ENCODE results near the gene STARD3. TPM values are rescaled to one million over a fixed set of nuclear protein-coding genes. Genes with fewer than 3 reads are reported as not detected.

STARD3 gene
- total RNA-seq, 2 donors from 2014 or later = 52.5 to 67.7 TPM

DNA sequence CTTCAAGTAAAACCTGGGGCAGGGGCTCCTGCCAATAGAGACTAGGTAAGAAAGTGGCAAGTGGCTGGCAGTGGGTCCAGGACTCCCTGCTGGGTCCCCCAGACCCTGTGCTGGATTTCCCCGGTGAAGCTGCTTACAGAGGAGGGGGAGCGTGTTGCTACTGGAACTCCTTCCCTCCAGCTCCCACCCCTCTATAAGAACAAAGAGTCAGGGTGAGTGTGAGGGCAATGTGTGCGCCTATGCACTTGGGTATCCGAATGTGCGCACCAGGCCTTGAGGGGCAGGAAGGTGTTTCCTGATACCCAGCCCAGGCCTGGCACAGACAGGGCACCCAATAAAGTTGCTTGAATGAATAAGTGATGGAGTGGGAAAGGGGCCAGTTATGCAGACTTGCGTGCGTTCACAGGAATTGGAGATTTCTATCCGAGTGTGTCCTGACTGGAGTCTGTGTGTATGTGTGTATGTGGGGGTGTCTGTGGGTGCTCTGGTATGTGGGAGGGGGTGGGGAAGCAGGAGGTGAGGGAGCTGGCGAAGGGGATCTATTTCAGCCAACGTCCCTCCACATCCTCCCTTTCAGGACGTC lies 40.9 kb upstream of the STARD3 start:
- H3K36me3 ChIP-seq = no peaks in the 10 kb centered on the region
- H3K9me3 ChIP-seq = no peaks in the 10 kb centered on the region
- ATAC-seq (ENCODE audit: insufficient number of reproducible peaks, low FRiP score, low read depth) (no peak), DNase-seq (ENCODE audit: low spot score) (no peak)
- no peak overlapping the region for H3K4me3 ChIP-seq
- TF ChIP-seq, protein P1, sequence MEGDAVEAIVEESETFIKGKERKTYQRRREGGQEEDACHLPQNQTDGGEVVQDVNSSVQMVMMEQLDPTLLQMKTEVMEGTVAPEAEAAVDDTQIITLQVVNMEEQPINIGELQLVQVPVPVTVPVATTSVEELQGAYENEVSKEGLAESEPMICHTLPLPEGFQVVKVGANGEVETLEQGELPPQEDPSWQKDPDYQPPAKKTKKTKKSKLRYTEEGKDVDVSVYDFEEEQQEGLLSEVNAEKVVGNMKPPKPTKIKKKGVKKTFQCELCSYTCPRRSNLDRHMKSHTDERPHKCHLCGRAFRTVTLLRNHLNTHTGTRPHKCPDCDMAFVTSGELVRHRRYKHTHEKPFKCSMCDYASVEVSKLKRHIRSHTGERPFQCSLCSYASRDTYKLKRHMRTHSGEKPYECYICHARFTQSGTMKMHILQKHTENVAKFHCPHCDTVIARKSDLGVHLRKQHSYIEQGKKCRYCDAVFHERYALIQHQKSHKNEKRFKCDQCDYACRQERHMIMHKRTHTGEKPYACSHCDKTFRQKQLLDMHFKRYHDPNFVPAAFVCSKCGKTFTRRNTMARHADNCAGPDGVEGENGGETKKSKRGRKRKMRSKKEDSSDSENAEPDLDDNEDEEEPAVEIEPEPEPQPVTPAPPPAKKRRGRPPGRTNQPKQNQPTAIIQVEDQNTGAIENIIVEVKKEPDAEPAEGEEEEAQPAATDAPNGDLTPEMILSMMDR (IDR thresholded peaks at IDR 0.05) = no peak
- H3K27ac ChIP-seq = no peak overlapping the region
- peaks cover 14 to 21% of the 10 kb centered on the region in 2 donors for H3K4me1 ChIP-seq (ENCODE audit: control insufficient read depth in 1 of 2, low read depth in 2 of 2)
- H3K27me3 ChIP-seq (replicated peaks; ENCODE audit: insufficient read depth) = peaks cover 38% of the 10 kb centered on the region

DNA sequence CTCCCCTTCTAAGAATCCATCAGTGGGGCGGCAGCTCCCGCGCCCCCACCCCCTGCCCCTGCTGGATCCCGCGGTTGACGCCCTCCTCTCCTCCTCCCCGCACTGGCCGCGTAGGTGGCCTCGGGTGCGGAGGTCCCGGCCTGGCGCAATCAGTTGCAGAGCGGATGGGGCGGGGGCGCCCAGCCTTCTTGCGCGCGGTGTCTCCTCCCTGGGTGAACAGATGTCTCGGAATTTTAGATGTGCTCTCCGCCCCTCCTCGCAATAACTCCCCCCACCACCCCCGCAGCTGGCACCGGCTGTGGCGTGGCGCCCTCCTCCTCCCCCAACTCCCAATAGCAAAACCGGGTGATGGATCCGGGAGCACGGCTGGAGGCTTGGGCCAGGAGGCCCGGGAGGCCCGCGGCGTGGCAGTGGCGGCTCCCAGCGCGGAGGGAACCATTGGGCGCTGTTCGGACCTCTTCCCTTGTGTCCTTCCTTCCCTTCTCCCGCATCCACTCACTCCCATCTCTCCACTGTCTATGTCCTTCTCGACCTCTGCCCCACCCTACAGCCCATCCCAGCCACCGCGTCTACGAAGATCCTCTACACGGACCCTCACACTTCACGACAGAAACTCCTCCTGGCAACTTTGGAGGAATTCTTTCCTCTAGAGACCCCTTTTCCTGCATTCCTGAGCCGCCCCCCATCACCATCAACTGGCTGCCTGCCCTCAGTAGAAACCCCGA lies 40.2 kb upstream of the STARD3 start:
- no peak overlapping the region for H3K27ac ChIP-seq
- TF ChIP-seq, protein P1 (IDR thresholded peaks at IDR 0.05) = no peak
- DNase-seq (ENCODE audit: low spot score) = no peak
- peaks cover 45% of the 10 kb centered on the region for H3K27me3 ChIP-seq (replicated peaks; ENCODE audit: insufficient read depth)
- no peaks in the 10 kb centered on the region for H3K9me3 ChIP-seq
- peaks cover 14 to 21% of the 10 kb centered on the region in 2 donors for H3K4me1 ChIP-seq (ENCODE audit: control insufficient read depth in 1 of 2, low read depth in 2 of 2)
- H3K4me3 ChIP-seq = no peak overlapping the region
- H3K36me3 ChIP-seq = no peaks in the 10 kb centered on the region
- no peak for ATAC-seq (ENCODE audit: insufficient number of reproducible peaks, low FRiP score, low read depth)

DNA sequence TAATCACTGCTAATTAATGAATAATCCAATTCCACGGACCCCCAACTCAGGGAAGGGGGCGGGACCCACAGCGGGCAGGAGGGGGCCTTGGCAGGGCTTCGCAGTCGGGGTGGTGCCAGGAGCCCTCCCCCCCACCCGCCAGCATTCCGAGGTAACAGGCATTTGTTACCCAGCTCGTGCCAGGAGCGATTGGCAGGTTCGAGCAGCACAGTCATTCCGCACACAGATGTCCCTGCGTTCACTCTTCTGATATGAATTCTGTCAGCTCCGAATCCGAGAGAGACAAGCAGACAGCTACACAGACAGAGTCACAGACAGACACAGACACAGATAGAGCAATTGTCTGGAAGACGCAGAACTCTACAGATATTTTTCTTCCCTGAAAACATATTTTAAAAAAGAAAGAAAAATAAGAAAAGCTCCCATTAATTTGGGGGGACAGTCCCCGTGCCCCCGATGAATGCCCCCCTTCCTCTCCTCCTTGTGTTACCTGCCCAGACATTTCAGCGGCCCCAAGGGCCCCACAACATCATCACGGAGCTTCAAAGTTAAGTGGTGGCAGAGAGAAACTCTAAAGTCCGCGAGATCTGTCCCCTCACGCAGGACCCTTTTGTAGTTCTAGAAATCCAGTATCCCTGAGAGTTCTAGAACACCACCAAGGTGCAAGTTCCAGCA lies 39.4 kb upstream of the STARD3 start:
- Histone ChIP-seq H3K4me1 (ENCODE audit: control insufficient read depth in 1 of 2, low read depth in 2 of 2) (peaks cover 14 to 21% of the 10 kb centered on the region in 2 donors), H3K27ac (peak overlapping the region in 1 of 2 donors; percentile 22), H3K4me3 (no peak overlapping the region), H3K36me3 (no peaks in the 10 kb centered on the region), H3K9me3 (no peaks in the 10 kb centered on the region), H3K27me3 (replicated peaks; ENCODE audit: insufficient read depth) (peaks cover 45% of the 10 kb centered on the region)
- ATAC-seq (ENCODE audit: insufficient number of reproducible peaks, low FRiP score, low read depth) = no peak
- no peak for DNase-seq (ENCODE audit: low spot score)
- TF ChIP-seq, protein P1 (IDR thresholded peaks at IDR 0.05) = no peak

DNA sequence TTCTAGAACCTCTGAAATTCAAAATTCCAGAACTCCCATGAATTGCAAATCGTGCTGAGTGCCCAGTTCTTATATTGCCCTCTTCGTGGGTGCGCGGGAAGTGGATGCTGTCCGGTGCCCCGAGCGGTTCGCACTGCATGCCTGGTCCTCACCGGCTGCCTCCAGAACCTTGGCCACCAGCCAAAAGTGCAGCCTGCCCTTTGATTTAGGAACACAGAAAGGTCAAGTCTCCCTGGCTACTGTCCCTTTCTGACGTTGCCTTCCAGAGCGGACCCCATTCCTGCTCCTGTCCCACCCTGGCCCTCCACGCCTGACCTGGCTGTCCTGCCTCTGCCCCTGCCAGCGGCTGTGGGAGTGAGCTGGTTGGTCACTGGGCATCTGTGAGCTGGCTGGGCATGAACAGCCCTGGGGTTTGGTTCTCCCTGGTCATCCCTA lies 38.9 kb upstream of the STARD3 start:
- Histone ChIP-seq H3K9me3 (no peaks in the 10 kb centered on the region), H3K4me1 (ENCODE audit: control insufficient read depth in 1 of 2, low read depth in 2 of 2) (peaks cover 14 to 21% of the 10 kb centered on the region in 2 donors), H3K4me3 (no peak overlapping the region), H3K27ac (no peak overlapping the region), H3K36me3 (no peaks in the 10 kb centered on the region), H3K27me3 (replicated peaks; ENCODE audit: insufficient read depth) (peaks cover 41% of the 10 kb centered on the region)
- DNase-seq (ENCODE audit: low spot score) (no peak), ATAC-seq (ENCODE audit: insufficient number of reproducible peaks, low FRiP score, low read depth) (no peak)
- TF ChIP-seq, protein P1 (IDR thresholded peaks at IDR 0.05) = no peak

DNA sequence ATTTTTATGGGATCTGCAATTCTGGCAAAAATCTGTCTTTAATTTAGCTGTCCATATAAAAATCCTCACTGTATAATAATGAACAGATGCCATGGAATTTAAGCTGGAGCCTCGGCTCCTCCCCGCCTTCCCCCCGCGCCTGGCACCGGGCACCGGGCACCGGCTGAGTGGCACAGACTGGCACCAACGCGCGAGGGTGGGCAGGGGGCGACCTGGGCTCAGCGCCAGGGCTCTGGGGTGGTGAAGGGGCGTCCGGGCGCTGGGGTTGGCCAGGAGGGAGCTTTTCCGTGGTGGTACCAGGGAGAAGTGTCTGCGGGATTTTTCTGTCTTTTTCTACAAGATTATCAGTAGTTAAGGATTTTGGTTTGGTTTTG lies 38.3 kb upstream of the STARD3 start:
- TF ChIP-seq, protein P1 (IDR thresholded peaks at IDR 0.05) = no peak
- Histone ChIP-seq H3K36me3 (no peaks in the 10 kb centered on the region), H3K27ac (no peak overlapping the region), H3K4me1 (ENCODE audit: control insufficient read depth in 1 of 2, low read depth in 2 of 2) (peaks cover 14 to 21% of the 10 kb centered on the region in 2 donors), H3K4me3 (peak overlapping the region; percentile 48), H3K9me3 (no peaks in the 10 kb centered on the region), H3K27me3 (replicated peaks; ENCODE audit: insufficient read depth) (peaks cover 41% of the 10 kb centered on the region)
- ATAC-seq (ENCODE audit: insufficient number of reproducible peaks, low FRiP score, low read depth) (no peak), DNase-seq (ENCODE audit: low spot score) (no peak)
